Immature natural killer cell (primary cell): ENCODE data around the gene COL12A1. TPM values are rescaled to one million over a fixed set of nuclear protein-coding genes. Genes with fewer than 3 reads are reported as not detected.

Source experiments
- polyA plus RNA-seq, 3 donors: library from polyadenylated mRNA; unstranded; fragments of 300-500 nt; fragmentation: Illumina TruSeq; gene quantifications; one replicate each; pipeline ENCODE4 v1.2.3, GENCODE V29; 2021

COL12A1 gene
- polyA plus RNA-seq, 3 donors from 2014 or later = not detected

Other genes starting within 250 kb of the COL12A1 start
- gene COX7A2, start 37.7 kb upstream of the COL12A1 start, polyA plus RNA-seq = 1,000 to 10,000 TPM in 1 of 3 donors, 100 to 1,000 TPM in 2; 732 to 1,349 (median 964) TPM
- 10 to 100 TPM; 47.5 to 81.9 (median 56.0) TPM for gene TMEM30A, start 78.7 kb upstream of the COL12A1 start, polyA plus RNA-seq